ENCODE measurements around the gene SMO.

DNA sequence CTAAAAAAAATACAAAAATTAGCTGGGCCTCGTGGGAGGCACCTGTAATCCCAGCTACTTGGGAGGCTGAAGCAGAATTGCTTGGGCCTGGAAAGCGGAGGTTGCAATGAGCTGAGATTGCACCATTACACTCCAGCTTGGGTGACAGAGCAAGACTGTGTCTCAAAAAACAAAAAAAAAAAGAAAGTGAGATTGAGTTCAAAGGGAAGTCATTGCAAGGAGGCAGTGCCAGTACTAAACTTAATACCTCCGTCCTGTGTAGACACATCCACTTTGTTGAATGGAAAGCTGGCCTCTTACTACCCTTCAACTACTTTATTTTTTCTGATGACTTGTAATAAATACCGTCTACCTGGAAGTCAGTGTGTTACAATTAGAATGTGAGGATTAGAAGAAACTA lies 67.4 kb downstream of the SMO start:
- TF ChIP-seq, protein P1, sequence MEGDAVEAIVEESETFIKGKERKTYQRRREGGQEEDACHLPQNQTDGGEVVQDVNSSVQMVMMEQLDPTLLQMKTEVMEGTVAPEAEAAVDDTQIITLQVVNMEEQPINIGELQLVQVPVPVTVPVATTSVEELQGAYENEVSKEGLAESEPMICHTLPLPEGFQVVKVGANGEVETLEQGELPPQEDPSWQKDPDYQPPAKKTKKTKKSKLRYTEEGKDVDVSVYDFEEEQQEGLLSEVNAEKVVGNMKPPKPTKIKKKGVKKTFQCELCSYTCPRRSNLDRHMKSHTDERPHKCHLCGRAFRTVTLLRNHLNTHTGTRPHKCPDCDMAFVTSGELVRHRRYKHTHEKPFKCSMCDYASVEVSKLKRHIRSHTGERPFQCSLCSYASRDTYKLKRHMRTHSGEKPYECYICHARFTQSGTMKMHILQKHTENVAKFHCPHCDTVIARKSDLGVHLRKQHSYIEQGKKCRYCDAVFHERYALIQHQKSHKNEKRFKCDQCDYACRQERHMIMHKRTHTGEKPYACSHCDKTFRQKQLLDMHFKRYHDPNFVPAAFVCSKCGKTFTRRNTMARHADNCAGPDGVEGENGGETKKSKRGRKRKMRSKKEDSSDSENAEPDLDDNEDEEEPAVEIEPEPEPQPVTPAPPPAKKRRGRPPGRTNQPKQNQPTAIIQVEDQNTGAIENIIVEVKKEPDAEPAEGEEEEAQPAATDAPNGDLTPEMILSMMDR (IDR thresholded peaks at IDR 0.05): no peak
- no peak for TF ChIP-seq POLR2A (IDR thresholded peaks at IDR 0.05)
